ENCODE measurements around the gene CAPN5. TPM values are rescaled to one million over a fixed set of nuclear protein-coding genes. Genes with fewer than 3 reads are reported as not detected.

Gene CAPN5
- total RNA-seq, 2 experiments from 2014 or later: 5.1 to 6.9 TPM

DNA sequence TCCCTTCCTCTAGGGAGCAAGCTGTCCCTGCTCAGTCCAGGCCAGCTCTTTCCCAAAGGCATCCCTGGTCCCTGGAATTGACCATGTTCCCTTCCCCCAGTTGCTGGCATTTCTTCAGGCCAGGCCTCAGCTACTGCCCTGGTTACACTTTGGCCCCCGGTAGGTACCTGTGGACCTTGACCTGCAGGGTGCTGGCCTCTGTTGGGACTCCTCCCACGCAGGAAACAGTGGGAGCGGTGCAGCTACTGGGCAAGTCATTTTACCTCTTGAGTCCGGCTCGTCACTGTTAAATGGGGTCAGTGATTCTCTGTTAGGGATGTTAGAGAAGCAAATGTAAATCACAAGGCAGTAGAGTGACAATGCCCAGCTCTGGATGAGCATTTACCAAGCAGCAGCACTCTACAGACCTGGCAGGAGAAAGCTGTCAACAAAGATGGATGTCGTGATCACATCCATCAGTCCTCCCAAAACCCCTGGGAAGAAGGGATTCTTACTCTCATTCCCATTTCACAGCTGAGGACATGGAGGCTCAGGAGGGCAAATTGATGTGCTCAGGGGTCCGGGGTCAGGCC is 78.2 kb downstream of the CAPN5 start:
- Mint-ChIP-seq H3K4me3 (no peak overlapping the region), H3K27me3 (peaks cover 2% of the 10 kb centered on the region), H3K27ac (no peak overlapping the region), H3K4me1 (ENCODE audit: low read depth) (peaks cover 16% of the 10 kb centered on the region), H3K9me3 (no peaks in the 10 kb centered on the region), H3K36me3 (ENCODE audit: low read depth) (no peaks in the 10 kb centered on the region)
- H3K4me3 ChIP-seq (ENCODE audit: low read length): no peak overlapping the region
- intact Hi-C loops (cut with DNase I, micrococcal nuclease): no loop called here
- ChIA-PET POLR2A (no interaction called here), CTCF (no interaction called here)
- peaks cover 26% of the 10 kb centered on the region for H3K4me1 ChIP-seq (ENCODE audit: insufficient read depth, low read length)
- DNase-seq (no peak), ATAC-seq (ENCODE audit: poor library complexity) (no peak)
- no peaks in the 10 kb centered on the region for H3K36me3 ChIP-seq (ENCODE audit: insufficient read depth, low read length)
- TF ChIP-seq, protein P1, sequence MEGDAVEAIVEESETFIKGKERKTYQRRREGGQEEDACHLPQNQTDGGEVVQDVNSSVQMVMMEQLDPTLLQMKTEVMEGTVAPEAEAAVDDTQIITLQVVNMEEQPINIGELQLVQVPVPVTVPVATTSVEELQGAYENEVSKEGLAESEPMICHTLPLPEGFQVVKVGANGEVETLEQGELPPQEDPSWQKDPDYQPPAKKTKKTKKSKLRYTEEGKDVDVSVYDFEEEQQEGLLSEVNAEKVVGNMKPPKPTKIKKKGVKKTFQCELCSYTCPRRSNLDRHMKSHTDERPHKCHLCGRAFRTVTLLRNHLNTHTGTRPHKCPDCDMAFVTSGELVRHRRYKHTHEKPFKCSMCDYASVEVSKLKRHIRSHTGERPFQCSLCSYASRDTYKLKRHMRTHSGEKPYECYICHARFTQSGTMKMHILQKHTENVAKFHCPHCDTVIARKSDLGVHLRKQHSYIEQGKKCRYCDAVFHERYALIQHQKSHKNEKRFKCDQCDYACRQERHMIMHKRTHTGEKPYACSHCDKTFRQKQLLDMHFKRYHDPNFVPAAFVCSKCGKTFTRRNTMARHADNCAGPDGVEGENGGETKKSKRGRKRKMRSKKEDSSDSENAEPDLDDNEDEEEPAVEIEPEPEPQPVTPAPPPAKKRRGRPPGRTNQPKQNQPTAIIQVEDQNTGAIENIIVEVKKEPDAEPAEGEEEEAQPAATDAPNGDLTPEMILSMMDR (IDR thresholded peaks at IDR 0.05): no peak
- H3K27me3 ChIP-seq (ENCODE audit: control insufficient read depth in 1 of 2, insufficient read depth in 2 of 2, low read length in 2 of 2): no peaks in the 10 kb centered on the region
- H3K27ac ChIP-seq (ENCODE audit: low read depth in 1 of 2, low read length in 2 of 2): no peak overlapping the region
- no peaks in the 10 kb centered on the region for H3K9me3 ChIP-seq (ENCODE audit: control insufficient read depth in 1 of 2, insufficient read depth in 1 of 2, low read length in 2 of 2)

DNA sequence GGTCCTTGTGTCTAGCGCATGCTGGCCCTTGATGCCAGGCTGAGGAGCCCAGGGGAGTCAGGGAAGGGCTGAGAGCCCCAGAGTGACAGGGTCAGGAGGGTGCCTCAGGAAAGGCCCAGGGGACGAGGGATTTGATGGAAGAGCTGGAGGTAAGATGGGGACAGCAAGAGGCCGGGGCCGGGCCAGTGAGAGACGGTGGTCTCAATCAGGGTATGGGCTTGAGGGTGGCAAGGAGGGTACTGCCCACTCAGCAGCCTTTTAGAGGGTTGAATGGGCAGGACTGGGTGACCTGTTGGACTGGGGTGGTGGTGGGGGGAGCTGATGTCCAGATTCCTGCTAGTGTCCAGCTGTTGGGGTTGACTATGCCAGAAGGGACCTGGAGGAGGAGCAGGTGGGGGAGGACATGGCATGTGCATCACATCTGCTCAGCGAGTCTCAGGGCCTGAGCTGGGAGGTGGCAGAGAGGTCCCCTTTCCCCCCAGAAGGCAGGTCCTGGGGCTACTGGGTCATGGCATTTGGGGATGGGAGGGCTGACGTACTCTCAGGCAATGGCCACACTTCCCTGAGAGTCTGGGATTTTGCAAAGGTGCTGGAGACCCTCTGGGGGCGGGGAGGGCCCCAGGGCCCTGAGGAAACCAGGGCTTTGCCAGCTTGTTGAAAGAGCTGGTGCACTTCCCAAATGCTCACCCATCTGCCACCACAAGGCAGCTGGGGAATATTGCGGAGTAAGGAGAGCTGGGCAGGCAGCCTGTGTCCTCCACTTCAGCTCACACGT is 79.7 kb downstream of the CAPN5 start:
- Mint-ChIP-seq H3K36me3 (ENCODE audit: low read depth) (no peaks in the 10 kb centered on the region), H3K4me1 (ENCODE audit: low read depth) (peaks cover 19% of the 10 kb centered on the region), H3K4me3 (peak overlapping the region; percentile 71), H3K27me3 (no peaks in the 10 kb centered on the region), H3K9me3 (no peaks in the 10 kb centered on the region), H3K27ac (no peak overlapping the region)
- intact Hi-C loops (cut with DNase I, micrococcal nuclease): no loop called here
- H3K4me3 ChIP-seq (ENCODE audit: low read length): no peak overlapping the region
- TF ChIP-seq, protein P1 (IDR thresholded peaks at IDR 0.05): no peak
- H3K4me1 ChIP-seq (ENCODE audit: insufficient read depth, low read length): peaks cover 34% of the 10 kb centered on the region
- H3K9me3 ChIP-seq (ENCODE audit: control insufficient read depth in 1 of 2, insufficient read depth in 1 of 2, low read length in 2 of 2): no peaks in the 10 kb centered on the region
- no peaks in the 10 kb centered on the region for H3K36me3 ChIP-seq (ENCODE audit: insufficient read depth, low read length)
- no peaks in the 10 kb centered on the region for H3K27me3 ChIP-seq (ENCODE audit: control insufficient read depth in 1 of 2, insufficient read depth in 2 of 2, low read length in 2 of 2)
- no peak for DNase-seq
- H3K27ac ChIP-seq (ENCODE audit: low read depth in 1 of 2, low read length in 2 of 2): no peak overlapping the region
- POLR2A ChIA-PET: no interaction called here
- CTCF ChIA-PET: no interaction called here
- no peak for ATAC-seq (ENCODE audit: poor library complexity)

DNA sequence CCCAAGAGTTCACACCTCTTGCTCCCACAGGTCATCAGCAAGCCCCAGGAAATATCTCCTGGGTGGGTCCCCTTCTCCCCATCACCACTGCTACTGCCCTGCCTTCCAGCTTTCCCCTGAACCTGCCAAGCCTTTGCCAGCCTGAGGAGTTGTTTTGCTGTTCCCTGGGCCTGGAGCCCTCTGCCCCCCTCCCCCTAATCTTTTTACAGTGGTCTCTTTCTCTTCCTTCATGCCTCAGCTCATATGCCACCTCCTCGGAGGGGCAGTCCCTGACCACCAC is 80.2 kb downstream of the CAPN5 start:
- Mint-ChIP-seq H3K4me3 (no peak overlapping the region), H3K27me3 (no peaks in the 10 kb centered on the region), H3K4me1 (ENCODE audit: low read depth) (peaks cover 23% of the 10 kb centered on the region), H3K27ac (no peak overlapping the region), H3K36me3 (ENCODE audit: low read depth) (no peaks in the 10 kb centered on the region), H3K9me3 (no peaks in the 10 kb centered on the region)
- ATAC-seq (ENCODE audit: poor library complexity) (no peak), DNase-seq (no peak)
- Histone ChIP-seq H3K27me3 (ENCODE audit: control insufficient read depth in 1 of 2, insufficient read depth in 2 of 2, low read length in 2 of 2) (no peaks in the 10 kb centered on the region), H3K9me3 (ENCODE audit: control insufficient read depth in 1 of 2, insufficient read depth in 1 of 2, low read length in 2 of 2) (no peaks in the 10 kb centered on the region), H3K27ac (ENCODE audit: low read depth in 1 of 2, low read length in 2 of 2) (no peak overlapping the region), H3K36me3 (ENCODE audit: insufficient read depth, low read length) (no peaks in the 10 kb centered on the region), H3K4me3 (ENCODE audit: low read length) (no peak overlapping the region), H3K4me1 (ENCODE audit: insufficient read depth, low read length) (peaks cover 38% of the 10 kb centered on the region)
- ChIA-PET POLR2A (no interaction called here), CTCF (no interaction called here)
- intact Hi-C loops (cut with DNase I, micrococcal nuclease): no loop called here
- TF ChIP-seq, protein P1 (IDR thresholded peaks at IDR 0.05): no peak
